ENCODE measurements around the gene NRG2.

NRG2 gene

DNA sequence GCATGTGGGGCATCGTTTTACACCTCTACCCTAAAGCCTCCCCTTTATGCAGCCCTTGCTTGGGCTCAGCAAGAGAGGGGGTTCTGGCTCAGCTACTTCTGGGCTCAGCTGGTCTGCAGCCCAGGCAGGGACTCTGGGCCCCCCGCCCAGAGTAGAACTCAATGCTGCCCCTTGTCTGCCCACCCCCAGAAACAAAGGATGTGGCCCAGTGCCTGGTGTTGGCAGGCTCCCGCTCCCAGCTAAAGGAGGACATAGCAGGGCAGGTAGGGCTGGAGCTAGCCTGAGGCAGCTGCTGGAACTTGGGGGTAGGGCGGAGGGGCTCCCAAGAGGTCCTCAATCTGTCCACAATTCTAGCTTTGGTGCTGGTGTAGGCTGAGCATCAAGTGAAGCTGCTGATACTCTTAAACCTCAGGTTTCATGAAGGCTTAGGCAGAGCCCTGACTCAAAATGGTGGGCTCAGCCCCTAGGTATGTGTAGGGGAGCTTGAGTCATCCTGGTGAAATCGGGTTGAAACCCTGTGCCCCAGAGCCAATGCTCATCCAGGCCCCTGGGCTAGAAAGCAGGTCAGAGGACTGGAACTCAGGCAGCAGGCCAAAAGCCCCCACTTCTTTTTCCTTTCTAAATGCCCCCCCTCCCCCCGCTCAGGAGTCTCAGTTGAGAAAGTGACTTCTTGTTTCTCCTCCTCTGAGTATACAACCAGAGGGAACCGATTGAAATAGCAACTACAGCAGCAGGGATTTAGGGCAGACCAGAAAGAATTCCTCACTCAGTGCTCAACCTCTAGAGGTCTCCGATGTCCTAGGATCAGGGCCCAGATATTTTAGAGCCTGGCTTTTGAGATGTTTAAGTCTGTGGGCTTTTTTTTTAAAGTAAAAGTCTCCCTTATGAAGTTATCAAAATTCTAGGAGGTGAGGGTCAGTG is 236.1 kb downstream of the NRG2 start:
- DNase-seq: no peak

DNA sequence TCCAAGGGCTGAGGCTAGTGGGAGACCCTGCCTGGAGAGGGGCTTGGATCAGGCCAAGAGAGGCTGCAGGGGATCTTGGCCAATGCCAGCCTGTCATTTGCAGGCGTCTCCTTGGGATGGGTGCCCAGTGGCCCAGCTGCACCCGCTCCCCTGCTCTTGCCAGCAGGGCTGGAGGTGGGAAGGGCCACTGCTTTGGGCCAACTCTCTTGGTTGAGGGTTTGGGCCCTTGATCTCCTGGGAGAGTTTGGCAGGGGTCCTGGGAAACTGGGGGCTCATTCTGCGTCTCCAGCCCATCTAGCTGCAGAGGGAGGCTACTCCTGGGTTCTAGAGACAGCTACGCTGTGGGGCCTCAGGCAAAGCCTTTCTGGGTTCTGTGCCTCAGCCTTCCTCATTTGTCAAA is 237.0 kb downstream of the NRG2 start:
- no peak for DNase-seq

DNA sequence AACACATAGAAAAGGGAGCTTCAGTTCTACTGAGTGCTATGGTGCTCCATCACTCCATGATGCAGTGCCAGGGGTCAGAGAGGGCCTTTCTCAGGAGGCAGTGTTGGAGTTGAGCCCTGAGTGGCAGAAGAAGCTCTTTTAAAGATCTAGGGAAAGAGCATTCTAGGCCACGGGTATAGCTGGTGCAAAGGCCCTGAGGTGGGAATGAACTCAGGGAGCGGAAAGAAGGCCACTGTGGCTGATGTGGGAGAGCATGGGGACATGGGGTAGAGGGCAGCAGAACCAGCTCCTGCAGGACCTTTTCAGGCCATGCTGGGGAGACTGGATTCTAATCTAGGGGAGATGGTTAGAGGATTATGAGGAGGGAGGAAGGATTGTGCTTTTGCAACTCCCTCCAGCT is 237.6 kb downstream of the NRG2 start:
- DNase-seq: no peak

- DNase-seq: no peak
Observed at GRCh38 chr5:139804800-139805397, 238.2 kb downstream of the NRG2 start.

GRCh38 chr5:139803978-139804377 is 239.1 kb downstream of the NRG2 start:
- DNase-seq: no peak

DNA sequence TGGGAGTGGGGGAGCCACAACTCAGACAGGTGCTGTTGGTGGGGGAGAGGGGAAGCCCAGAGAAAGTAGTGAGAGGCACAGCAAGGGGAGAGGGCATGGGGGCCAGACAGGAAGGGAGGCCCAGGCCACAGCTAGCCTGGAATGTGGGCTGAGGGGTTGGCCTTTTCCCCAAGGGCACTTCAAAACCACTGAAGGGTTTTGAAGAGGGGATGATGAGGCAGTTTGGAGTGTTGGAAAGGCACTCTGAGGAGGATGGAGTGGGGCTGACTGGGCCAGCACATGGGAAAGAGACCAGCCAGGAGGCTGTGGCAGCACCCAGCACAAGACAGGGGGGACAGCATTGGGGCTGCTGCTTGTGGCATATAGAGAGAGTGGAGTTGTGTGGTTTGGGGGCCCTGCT is 243.7 kb downstream of the NRG2 start:
- no peak for DNase-seq

DNA sequence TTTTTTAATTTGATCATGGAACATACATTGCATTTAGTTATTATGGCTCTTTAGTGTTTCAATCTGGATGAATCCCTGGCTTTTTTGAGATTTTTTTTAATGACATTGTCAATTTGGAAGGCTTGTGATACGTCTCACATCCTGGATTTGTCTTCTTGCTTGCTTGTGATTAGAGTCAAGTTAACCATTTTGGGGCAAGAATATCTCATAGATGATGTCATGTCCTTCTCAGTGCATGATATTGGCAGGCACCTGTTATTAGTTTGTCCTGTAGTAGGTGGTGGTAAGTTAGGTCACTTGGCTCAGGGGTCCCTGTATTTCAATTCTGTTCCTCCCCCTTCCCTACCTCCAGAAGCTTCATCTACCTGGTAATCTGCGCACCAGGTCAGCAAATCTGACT is 244.2 kb downstream of the NRG2 start:
- no peak for DNase-seq

DNA sequence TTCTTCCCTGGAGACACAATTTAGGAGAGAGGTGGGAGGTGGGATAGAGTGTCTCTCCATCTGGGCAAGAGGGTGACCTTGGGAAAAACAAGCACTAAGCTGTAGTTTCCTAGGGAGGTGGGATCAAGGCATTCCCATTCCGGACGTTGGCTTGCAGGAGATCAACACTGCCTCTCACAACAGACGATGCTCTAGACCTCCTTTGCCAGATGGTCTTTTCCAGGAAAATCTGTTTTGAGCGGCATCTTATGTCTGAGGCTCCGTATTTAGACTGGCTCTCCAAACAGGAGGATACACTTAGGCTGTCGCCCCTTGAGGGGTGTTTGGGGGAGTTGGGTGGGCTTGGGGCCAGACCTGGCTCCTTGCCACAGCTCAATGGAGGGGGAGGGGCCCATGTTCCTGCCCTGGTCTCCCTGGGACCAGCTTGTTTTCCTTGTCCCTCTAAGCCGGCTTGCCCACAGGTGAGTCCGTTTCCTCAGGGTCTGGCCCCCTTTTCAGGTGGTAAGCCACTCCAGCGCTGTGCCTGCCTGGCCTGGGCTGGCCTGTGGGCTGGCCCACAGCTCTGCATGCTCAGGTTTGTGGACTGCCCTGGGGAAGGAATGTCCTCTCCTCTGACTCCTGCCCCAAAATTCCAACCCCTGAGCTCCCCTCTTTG is 245.1 kb downstream of the NRG2 start:
- no peak for DNase-seq

- DNase-seq: no peak
Observed at GRCh38 chr5:139797335-139797734, 245.8 kb downstream of the NRG2 start.
